ENCODE results near the gene RRP12. TPM values are rescaled to one million over a fixed set of nuclear protein-coding genes. Genes with fewer than 3 reads are reported as not detected.

RRP12 gene, protein sequence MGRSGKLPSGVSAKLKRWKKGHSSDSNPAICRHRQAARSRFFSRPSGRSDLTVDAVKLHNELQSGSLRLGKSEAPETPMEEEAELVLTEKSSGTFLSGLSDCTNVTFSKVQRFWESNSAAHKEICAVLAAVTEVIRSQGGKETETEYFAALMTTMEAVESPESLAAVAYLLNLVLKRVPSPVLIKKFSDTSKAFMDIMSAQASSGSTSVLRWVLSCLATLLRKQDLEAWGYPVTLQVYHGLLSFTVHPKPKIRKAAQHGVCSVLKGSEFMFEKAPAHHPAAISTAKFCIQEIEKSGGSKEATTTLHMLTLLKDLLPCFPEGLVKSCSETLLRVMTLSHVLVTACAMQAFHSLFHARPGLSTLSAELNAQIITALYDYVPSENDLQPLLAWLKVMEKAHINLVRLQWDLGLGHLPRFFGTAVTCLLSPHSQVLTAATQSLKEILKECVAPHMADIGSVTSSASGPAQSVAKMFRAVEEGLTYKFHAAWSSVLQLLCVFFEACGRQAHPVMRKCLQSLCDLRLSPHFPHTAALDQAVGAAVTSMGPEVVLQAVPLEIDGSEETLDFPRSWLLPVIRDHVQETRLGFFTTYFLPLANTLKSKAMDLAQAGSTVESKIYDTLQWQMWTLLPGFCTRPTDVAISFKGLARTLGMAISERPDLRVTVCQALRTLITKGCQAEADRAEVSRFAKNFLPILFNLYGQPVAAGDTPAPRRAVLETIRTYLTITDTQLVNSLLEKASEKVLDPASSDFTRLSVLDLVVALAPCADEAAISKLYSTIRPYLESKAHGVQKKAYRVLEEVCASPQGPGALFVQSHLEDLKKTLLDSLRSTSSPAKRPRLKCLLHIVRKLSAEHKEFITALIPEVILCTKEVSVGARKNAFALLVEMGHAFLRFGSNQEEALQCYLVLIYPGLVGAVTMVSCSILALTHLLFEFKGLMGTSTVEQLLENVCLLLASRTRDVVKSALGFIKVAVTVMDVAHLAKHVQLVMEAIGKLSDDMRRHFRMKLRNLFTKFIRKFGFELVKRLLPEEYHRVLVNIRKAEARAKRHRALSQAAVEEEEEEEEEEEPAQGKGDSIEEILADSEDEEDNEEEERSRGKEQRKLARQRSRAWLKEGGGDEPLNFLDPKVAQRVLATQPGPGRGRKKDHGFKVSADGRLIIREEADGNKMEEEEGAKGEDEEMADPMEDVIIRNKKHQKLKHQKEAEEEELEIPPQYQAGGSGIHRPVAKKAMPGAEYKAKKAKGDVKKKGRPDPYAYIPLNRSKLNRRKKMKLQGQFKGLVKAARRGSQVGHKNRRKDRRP (N-terminal part only)
- total RNA-seq (ENCODE audit: low replicate concordance), result 6.1 and 13.8 TPM in 2 replicates

- peaks cover 4% of the 10 kb centered on the region for H3K36me3 Mint-ChIP-seq
- peak within 1 kb of the TSS; percentile 74 for H2AFZ ChIP-seq (replicated peaks)
- H3K36me3 ChIP-seq, result no peaks in the 10 kb centered on the region
- peak; percentile 96 for DNase-seq (ENCODE audit: low spot score)
- no peak within 1 kb of the TSS for H3K27ac ChIP-seq
- TF ChIP-seq EZH2 (IDR thresholded peaks at IDR 0.05) (peak; percentile 47), EZH2phosphoT487 (IDR thresholded peaks at IDR 0.05) (no peak)
- TF ChIP-seq, protein P1, sequence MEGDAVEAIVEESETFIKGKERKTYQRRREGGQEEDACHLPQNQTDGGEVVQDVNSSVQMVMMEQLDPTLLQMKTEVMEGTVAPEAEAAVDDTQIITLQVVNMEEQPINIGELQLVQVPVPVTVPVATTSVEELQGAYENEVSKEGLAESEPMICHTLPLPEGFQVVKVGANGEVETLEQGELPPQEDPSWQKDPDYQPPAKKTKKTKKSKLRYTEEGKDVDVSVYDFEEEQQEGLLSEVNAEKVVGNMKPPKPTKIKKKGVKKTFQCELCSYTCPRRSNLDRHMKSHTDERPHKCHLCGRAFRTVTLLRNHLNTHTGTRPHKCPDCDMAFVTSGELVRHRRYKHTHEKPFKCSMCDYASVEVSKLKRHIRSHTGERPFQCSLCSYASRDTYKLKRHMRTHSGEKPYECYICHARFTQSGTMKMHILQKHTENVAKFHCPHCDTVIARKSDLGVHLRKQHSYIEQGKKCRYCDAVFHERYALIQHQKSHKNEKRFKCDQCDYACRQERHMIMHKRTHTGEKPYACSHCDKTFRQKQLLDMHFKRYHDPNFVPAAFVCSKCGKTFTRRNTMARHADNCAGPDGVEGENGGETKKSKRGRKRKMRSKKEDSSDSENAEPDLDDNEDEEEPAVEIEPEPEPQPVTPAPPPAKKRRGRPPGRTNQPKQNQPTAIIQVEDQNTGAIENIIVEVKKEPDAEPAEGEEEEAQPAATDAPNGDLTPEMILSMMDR (IDR thresholded peaks at IDR 0.05), result peak; percentile 33
- peaks cover 10% of the 10 kb centered on the region for H3K79me2 ChIP-seq (ENCODE audit: low read depth)
- H3K27me3 Mint-ChIP-seq (ENCODE audit: insufficient read depth, low read depth), result peaks cover 9% of the 10 kb centered on the region
- H3K4me1 ChIP-seq, result no peaks in the 10 kb centered on the region
- no peaks in the 10 kb centered on the region for H3K9me3 ChIP-seq (ENCODE audit: low read depth)
- peak within 1 kb of the TSS; percentile 48 for H3K9ac ChIP-seq
- peak within 1 kb of the TSS; percentile 95 for H3K4me3 Mint-ChIP-seq
- H3K27ac Mint-ChIP-seq, result peak within 1 kb of the TSS; percentile 84
- H3K27me3 ChIP-seq, result no peaks in the 10 kb centered on the region
- H3K4me1 Mint-ChIP-seq, result peaks cover 15% of the 10 kb centered on the region
- H3K4me3 ChIP-seq, result peak within 1 kb of the TSS; percentile 69
- H3F3A ChIP-seq (ENCODE audit: low read depth), result peaks cover 8% of the 10 kb centered on the region
- peaks cover 3% of the 10 kb centered on the region for H4K20me1 ChIP-seq (ENCODE audit: low read depth)
- H3K4me2 ChIP-seq, result peak within 1 kb of the TSS; percentile 88
- no peaks in the 10 kb centered on the region for H3K9me3 Mint-ChIP-seq
Measured at GRCh38 chr10:97400665-97401454, at the start of gene RRP12. RRP12 (minus strand) TSS chr10:97401340; CDS start chr10:97401231, 109 bp downstream.

DNA sequence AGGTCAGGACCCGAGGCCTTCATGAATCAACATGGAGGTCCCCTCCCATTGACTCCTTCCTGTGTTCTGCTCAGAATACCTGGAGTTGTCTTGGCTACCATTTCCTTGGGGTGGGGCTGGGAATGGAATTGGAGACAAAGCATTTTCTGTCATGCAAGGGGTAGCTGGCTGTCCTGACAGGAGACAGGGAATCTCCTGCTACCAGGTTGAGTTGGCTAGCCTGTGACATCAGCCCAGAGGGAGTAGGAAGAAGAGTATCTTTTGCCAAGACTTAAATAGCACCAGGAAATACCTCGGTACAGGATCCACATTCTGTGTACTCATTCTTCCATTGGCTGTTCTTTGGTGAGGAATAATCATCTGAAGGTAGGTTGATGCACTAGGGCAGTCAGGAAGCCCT lies 49.7 kb upstream of the RRP12 start:
- Histone ChIP-seq H2AFZ (replicated peaks) (no peak overlapping the region), H4K20me1 (ENCODE audit: low read depth) (peaks cover 36% of the 10 kb centered on the region), H3F3A (ENCODE audit: low read depth) (peaks cover 18% of the 10 kb centered on the region), H3K27ac (no peak overlapping the region), H3K4me3 (no peak overlapping the region), H3K4me1 (peaks cover 13% of the 10 kb centered on the region), H3K36me3 (no peaks in the 10 kb centered on the region), H3K4me2 (no peak overlapping the region), H3K9me3 (ENCODE audit: low read depth) (no peaks in the 10 kb centered on the region), H3K79me2 (ENCODE audit: low read depth) (peaks cover 46% of the 10 kb centered on the region), H3K9ac (no peak overlapping the region), H3K27me3 (no peaks in the 10 kb centered on the region)
- H3K27me3 Mint-ChIP-seq (ENCODE audit: insufficient read depth, low read depth), result peaks cover 6% of the 10 kb centered on the region
- no peaks in the 10 kb centered on the region for H3K9me3 Mint-ChIP-seq
- TF ChIP-seq, protein P1 (IDR thresholded peaks at IDR 0.05), result no peak
- TF ChIP-seq EZH2 (IDR thresholded peaks at IDR 0.05) (no peak), EZH2phosphoT487 (IDR thresholded peaks at IDR 0.05) (no peak)
- peaks cover 29% of the 10 kb centered on the region for H3K4me1 Mint-ChIP-seq
- H3K36me3 Mint-ChIP-seq, result peaks cover 30% of the 10 kb centered on the region
- H3K4me3 Mint-ChIP-seq, result no peak overlapping the region
- no peak for DNase-seq (ENCODE audit: low spot score)
- no peak overlapping the region for H3K27ac Mint-ChIP-seq

All from neural progenitor cell (in vitro differentiated cells).